IPS-NIHi11 (cell line): ENCODE data around the gene TNK1.
A peak's percentile ranks its signal among the peaks of the same experiment; 100 is the strongest.
"Not testable (repeated sequence)": the region's sequence is repeated elsewhere in the genome, so short reads cannot be mapped to it uniquely, and the experiment has no call there.

Experiments used
- DNase-seq: peaks from one replicate; pipeline ENCODE4 v3.0.0; 2012; ENCODE audit warnings: mixed read lengths, low spot score

TNK1 gene

DNA sequence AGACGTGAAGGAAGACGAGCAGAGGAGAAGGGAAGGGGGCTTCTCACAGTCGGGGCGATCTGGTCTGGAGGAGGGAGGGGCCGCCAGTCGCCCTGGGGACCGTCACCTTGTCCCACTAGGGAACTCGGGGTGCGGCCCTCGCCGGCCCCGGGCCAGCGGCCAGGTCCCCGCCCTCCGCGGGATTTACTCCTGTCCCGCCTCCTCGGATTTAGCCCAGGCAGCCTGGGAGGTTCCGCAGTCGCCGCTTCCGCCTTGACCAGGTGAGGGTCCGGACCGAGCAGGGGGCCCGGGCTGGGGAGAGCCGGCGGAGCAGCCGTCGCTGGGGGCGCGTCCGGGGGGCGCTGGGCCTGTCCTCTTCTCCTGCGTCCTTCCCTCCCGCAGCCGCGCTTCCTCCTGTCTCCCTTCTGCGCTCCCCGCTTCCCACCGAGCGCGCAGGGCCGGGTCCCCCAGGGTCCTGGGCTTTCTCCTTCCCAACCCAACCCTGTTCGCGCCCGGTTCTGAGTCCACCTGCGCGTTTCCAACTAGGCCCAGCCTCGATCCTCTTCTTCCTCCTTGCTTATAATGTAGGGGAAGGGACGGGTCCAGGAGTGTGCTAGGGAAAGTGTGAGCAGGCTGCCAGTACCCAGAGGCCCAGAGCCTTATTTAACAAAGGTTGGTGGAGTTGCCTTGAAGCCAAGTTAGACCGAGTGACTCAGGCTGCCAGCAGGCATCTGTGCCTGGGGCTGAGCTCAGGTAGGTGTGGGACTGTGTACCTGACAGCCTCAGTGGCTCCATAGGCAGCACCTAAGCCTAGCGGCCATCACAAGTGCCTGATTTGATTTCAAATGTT, at the start of gene TNK1:
Gene TNK1 (plus strand): TSS at position 235 of the 829 bp plus-strand sequence. CDS start 1,838 bp downstream, outside the sequence.
- peak; percentile 81 for DNase-seq

DNA sequence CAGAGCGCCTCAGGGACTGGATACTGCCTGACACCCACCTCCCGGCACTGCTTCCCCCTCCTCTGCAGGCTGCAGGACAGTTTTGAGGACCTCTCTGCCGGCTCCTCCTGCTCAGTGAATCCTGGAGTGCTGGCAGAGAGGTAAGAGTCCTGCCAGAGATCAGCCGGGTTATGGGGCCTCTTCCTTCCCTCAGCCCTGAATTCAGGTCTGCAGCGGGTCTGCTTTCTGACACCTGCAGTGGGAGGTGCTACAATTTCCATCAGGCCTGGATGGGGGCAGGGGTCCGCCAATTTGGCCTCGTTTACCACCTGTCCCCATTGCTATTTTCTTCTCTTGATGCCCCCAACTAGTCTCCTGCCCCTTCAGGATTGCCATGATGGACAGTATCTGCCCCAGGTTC, 48.8 kb upstream of the TNK1 start:
- DNase-seq = no peak

- DNase-seq = not testable (repeated sequence)
Measured at GRCh38 chr17:7332600-7333069, 48.3 kb upstream of the TNK1 start.

DNA sequence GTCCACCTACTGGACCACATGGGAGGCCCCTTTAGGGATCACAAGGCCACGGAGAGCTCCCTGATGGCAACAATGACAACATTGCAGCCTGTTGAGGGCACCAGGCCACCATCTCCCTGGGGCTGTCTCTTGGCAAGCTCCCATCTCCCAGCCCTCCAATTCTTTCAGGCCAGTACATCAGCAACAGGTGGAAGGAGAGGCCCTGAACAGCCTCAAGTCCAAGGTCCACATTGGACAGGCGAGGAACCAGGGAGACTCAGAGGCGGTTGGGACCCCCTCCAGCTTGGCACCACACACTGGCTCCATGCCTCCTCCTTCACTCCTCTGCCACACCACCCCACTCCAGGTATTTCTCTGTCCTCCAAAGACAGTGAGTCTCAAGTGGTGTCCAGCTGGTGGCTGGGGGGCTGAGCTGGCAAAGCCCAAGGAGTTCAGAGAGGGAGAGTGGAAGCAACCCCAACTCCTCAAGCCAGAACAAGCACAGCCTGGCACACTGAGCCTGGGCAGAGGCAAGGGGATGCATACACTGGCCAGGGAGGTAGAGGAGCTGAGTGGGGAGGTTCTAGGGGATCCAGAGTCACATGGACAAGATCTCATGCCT, 45.9 kb upstream of the TNK1 start:
- DNase-seq = no peak

DNA sequence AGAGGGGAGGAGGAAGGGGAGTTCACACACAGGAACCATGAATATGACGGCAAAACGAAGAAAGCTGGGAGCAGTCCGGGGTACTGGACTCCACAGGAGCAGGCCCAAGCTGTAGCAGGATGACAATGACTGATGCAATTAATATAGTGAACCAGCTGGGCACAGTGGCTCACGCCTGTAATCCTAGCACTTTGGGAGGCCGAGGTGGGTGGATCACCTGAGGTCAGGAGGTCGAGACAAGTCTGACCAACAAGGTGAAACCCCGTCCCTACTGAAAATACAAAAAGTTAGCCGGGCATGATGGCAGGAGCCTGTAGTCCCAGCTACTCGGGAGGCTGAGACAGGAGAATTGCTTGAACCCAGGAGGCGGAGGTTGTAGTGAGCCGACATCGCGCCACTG, 45.1 kb upstream of the TNK1 start:
- not testable (repeated sequence) for DNase-seq

DNA sequence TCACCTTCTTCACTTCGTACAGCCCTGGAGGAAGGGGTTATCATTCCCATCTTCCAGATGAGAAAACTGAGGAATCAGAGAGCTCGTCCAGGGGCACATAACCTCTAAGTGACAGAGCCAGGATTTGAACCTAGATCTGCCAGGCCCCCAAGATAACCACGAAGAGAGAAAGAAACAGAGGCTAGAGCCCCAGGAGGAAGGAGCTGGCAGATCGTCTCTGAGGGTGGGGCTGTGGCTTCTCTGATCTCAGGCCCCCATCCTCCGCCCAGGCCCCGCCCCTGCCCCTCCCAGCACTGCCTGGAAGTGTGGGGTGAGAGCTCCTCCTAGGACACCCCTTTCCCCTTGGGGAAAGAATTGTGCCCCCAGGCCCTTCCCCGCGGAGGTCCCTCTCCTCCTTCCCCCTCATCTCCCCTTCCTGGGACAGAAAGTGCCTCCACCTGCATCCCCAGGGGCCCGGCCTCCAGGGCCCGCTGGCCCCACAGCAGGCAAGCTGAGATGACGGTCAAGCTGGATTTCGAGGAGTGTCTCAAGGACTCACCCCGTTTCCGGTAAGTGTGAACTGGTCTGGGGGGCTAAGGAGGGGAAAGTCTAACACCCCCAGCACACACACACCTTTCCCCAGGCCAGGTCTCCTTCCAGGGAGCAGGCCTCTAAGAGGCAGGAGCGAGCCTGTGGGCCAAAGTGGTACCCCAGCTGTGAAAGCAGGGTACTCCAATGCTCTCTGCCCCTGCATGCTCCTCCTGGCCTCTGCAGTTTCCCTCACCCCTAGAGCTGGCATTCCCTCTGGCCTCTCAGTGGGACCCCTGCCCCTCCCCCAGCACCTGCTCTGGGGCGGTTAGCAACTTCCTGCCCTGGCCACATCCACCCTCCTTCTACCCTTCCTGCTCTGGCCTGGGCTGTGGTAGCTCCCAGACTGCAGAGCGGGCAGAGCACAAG, 44.4 kb upstream of the TNK1 start, which contains the start of gene ACAP1:
Gene ACAP1 (plus strand): TSS at position 290 of the 936 bp plus-strand sequence. CDS start 206 bp downstream, at position 496.
- peak; percentile 41 for DNase-seq

GRCh38 chr17:7337600-7337999, 43.3 kb upstream of the TNK1 start:
- DNase-seq = not testable (repeated sequence)

DNA sequence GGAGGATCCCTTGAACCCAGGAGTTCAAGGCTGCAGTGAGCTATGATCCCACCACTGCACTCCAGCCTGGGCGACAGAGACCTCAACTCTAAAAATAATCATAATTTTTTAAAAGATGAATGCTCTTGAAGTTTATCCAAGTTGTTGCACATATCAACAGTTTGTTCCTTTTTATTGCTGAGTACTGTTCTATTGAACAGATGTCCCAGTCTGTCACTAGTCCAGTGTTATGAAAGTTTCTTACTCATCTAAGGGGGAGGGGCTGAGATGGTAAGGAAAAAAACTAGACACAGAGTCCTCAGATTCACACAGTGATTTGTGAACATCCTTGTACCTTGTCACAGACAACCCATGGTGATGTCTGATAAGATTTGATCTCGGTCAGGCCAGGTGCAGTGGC, 40.7 kb upstream of the TNK1 start:
- DNase-seq = no peak

GRCh38 chr17:7341842-7342241, 39.0 kb upstream of the TNK1 start:
- DNase-seq = no peak

DNA sequence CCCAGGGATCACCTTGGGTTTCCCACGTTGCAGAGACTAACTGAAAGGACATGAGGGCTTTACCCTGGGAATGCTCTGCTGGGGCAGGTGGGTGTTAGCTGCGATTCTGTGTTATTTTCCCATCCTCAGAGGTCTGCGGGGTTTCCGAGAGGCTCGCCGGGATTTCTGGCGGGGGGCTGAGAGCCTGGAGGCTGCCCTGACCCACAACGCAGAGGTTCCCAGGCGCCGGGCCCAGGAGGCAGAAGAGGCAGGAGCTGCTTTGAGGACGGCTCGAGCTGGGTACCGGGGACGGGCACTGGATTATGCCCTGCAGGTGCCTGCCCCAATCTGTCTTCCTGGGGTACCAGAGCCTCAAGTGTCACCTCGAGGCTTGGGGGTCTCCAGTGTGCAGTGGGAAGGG, 37.6 kb upstream of the TNK1 start:
- no peak for DNase-seq

- no peak for DNase-seq
Measured at GRCh38 chr17:7346761-7347614, 33.9 kb upstream of the TNK1 start.

DNA sequence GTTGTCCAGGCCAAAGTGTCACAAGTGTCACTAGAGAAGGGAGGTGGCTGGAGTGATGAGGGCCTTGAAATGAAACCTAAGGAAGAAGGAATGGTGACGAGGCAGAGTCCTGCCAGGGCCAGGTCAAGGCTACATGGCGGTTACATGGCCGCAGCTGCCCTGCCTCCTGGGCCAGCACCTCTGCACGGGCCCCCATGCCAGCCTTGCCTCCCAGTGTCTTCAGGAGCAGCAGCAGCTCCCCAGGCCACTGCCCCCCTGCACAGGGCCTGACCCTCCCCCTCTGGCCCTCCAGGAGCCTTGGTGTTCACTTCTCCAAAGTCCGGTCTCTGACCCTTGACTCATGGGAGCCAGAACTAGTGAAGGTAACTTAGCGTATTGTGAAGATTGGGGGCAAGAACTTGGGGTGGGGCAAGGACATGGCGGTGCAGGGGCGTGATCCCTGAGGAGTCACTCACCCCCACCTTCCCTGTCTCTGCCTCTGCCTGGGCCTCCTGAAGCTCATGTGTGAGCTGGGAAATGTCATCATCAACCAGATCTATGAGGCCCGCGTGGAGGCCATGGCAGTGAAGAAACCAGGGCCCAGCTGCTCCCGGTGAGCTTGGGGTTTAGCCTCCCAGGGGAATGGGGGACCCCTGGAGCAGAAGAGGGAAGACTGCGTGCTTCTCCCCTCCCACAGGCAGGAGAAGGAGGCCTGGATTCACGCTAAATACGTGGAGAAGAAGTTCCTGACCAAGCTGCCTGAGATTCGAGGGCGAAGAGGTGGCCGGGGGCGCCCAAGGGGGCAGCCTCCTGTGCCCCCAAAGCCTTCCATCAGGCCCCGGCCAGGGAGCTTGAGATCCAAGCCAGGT, 33.0 kb upstream of the TNK1 start:
- no peak for DNase-seq

- no peak for DNase-seq
Measured at GRCh38 chr17:7348478-7349242, 32.2 kb upstream of the TNK1 start.

GRCh38 chr17:7351665-7352502, 29.0 kb upstream of the TNK1 start, which contains the start of gene KCTD11:
Gene KCTD11 (plus strand): TSS chr17:7352162.
- DNase-seq = peak; percentile 90

- no peak for DNase-seq
Measured at GRCh38 chr17:7352503-7352889, 28.4 kb upstream of the TNK1 start.

DNA sequence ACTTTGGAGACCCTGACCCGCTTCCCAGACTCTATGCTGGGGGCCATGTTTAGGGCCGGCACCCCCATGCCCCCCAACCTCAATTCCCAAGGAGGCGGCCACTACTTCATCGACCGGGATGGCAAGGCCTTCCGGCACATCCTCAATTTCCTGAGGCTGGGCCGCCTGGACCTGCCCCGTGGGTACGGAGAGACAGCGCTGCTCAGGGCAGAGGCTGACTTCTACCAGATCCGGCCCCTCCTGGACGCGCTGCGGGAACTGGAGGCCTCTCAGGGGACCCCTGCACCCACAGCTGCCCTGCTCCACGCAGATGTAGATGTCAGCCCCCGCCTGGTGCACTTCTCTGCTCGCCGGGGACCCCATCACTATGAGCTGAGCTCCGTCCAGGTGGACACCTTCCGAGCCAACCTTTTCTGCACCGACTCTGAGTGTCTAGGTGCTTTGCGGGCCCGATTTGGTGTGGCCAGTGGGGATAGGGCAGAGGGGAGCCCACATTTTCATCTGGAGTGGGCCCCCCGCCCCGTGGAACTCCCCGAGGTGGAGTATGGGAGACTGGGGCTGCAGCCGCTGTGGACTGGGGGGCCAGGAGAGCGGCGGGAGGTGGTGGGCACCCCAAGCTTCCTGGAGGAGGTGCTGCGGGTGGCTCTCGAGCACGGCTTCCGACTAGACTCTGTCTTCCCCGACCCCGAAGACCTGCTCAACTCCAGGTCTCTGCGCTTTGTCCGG, 27.8 kb upstream of the TNK1 start:
- DNase-seq = no peak

- DNase-seq = no peak
Measured at GRCh38 chr17:7354262-7354843, 26.5 kb upstream of the TNK1 start.
